Esophagus squamous epithelium (tissue), 5 donors: ENCODE data around the gene SPDYC. TPM values are rescaled to one million over a fixed set of nuclear protein-coding genes. Genes with fewer than 3 reads are reported as not detected.

Experiments used
- DNase-seq: peaks from one replicate; lab custom pipeline; 2025; lab: John Stamatoyannopoulos, UW
- H3K27ac ChIP-seq, 4 donors: fragments of 200-600 bp; sonication (generic); one replicate each; pipeline ENCODE4 v1.5.1; 2016 to 2019; ENCODE audit warnings: mild to moderate bottlenecking in 1 of 4
- H3K27me3 ChIP-seq, 4 donors: fragments of 200-600 bp; sonication (generic); 1 replicate in 3 of 4; 2 replicates in 1 of 4; pipeline versions ENCODE4 v1.5.1 to v1.6.0; 2017 to 2021; ENCODE audit warnings: antibody characterized with exemption in 1 of 4
- H3K36me3 ChIP-seq, 3 donors: fragments of 200-600 bp; sonication (generic); one replicate each; pipeline ENCODE4 v1.5.1; 2016 to 2019
- H3K4me1 ChIP-seq, 3 donors: fragments of 200-600 bp; sonication (generic); one replicate each; pipeline ENCODE4 v1.5.1; 2017 to 2019
- H3K4me3 ChIP-seq, 4 donors: fragments of 200-600 bp; sonication (generic); 1 replicate in 3 of 4; 2 replicates in 1 of 4; pipeline ENCODE4 v1.5.1; 2016 to 2019; ENCODE audit warnings: mild to moderate bottlenecking in 2 of 4, moderate library complexity in 1 of 4
- H3K9me3 ChIP-seq, 3 donors: fragments of 200-600 bp; sonication (generic); one replicate each; pipeline ENCODE4 v1.5.1; 2016 to 2019
- POLR2A ChIP-seq, 4 donors: fragments of 450-650 bp; IDR thresholded peaks; one replicate each; pipeline ENCODE4 v1.6.1; 2017; ENCODE audit warnings: antibody characterized with exemption in 4 of 4, mild to moderate bottlenecking in 4 of 4, moderate library complexity in 3 of 4
- WGBS, 2 donors: methylation state at CpG; one replicate each; pipeline ENCODE4 v1.1.5; 2018; 5-methylcytosine and 5-hydroxymethylcytosine counted together
- intact Hi-C: fragments of 100-400 bp; cut with DNase I; formaldehyde crosslinking; loops from one replicate; pipeline ENCODE4 v1.15.0; 2022
- total RNA-seq, 4 donors: library from RNA; depleted of rRNA; stranded (reverse); fragments of >200 nt; gene quantifications; one replicate each; pipeline ENCODE4 v1.1.0, GENCODE V29; 2016
- TF ChIP-seq, protein P1 (sequence below), 6 experiments: fragments of 450-650 bp in 4 of 6; fragments of 200-600 bp in 2 of 6; sonication (generic) in 2 of 6; IDR thresholded peaks; one replicate each; pipeline ENCODE4 v1.5.1; 2016 to 2019; ENCODE audit warnings: antibody characterized with exemption in 6 of 6, mild to moderate bottlenecking in 4 of 6, moderate library complexity in 4 of 6
- donor health status: DM: yes; HTN: yes; CAD: no.

SPDYC gene
- total RNA-seq, 4 donors from 2014 or later = not detected

DNA sequence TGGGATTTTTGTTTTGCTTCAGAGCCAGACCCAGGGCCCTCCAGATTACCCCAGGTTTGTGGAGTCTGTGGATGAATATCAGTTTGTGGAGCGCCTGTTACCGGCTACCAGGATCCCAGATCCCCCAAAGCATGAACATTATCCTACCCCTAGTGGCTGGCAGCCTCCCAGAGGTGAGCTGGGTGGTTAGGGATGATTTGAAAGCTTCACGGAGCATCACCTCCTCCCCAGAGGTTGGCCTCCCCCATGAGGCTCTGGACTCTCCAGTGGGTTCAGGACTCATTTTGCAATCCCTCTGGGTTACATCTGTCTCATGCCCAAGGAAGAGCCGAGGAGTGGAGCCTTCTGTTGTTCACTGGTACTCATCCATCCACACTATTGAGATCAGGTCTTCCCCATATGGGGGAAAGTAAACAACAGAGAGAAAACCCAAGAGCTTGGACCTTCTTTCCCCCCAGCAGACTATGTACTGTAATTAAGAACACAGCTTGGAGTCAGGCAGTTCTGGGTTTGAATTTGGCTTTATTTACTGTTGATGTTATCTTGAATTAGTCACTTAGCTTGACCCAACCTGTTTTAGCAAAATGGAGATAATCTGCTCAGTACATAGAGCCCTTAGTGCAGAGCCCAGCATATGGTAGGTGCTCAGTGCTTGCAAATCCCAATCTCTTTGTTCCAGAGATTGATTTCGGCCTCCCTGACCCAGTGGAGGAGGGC, 45.4 kb upstream of the SPDYC start:
- WGBS, 2 donors = 80 to 84% methylated on average over 2 to 4 of the region's 5 CpGs
- intact Hi-C loops = loop anchor here (10.0 kb wide), 1 partner anchor 50 kb away; the partner anchor contains the start of gene SPDYC
- no peak for DNase-seq
- Histone ChIP-seq H3K4me3 (no peak overlapping the region), H3K36me3 (peaks cover 37 to 77% (median 64%) of the 10 kb centered on the region in 3 donors), H3K4me1 (peaks cover 10 to 51% (median 17%) of the 10 kb centered on the region in 3 donors), H3K27ac (no peak overlapping the region), H3K27me3 (no peaks in the 10 kb centered on the region), H3K9me3 (no peaks in the 10 kb centered on the region)
- TF ChIP-seq POLR2A (IDR thresholded peaks at IDR 0.05) = no peak
- TF ChIP-seq, protein P1, sequence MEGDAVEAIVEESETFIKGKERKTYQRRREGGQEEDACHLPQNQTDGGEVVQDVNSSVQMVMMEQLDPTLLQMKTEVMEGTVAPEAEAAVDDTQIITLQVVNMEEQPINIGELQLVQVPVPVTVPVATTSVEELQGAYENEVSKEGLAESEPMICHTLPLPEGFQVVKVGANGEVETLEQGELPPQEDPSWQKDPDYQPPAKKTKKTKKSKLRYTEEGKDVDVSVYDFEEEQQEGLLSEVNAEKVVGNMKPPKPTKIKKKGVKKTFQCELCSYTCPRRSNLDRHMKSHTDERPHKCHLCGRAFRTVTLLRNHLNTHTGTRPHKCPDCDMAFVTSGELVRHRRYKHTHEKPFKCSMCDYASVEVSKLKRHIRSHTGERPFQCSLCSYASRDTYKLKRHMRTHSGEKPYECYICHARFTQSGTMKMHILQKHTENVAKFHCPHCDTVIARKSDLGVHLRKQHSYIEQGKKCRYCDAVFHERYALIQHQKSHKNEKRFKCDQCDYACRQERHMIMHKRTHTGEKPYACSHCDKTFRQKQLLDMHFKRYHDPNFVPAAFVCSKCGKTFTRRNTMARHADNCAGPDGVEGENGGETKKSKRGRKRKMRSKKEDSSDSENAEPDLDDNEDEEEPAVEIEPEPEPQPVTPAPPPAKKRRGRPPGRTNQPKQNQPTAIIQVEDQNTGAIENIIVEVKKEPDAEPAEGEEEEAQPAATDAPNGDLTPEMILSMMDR (IDR thresholded peaks at IDR 0.05) = no peak

DNA sequence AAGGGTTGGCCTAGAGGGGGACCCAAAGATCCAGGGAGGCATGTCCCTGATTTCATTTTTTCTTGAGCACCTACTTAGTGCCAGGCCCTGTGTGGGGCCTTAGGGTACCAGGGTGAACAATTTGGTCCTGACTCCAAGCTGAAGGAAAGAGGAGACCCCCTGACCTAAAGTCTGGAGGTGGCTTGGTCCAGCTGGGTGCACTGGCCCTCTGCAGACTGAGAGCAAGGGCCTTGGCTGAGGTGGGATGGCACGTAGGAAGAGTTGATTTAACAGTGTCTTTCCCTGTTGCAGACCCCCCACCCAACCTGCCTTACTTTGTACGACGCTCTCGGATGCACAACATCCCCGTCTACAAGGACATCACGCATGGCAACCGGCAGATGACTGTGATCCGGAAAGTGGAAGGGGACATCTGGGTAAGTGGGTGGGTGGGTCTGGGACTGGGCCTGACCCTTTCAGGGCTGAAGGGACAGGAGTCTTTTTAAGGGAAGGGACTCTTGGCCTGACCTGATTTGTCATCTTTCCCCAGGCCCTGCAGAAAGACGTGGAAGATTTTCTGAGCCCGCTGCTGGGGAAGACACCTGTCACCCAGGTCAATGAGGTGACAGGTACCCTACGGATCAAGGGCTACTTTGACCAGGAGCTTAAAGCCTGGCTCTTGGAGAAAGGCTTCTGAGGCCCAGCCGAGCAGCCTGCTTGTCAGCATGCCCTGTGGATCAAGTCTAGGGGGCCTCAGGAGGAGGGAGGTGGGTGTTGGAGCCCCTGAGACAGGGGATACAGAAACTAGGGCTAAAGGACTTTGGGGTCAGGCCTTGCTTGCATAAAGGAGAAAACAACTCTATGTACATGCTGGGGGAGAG, 44.6 kb upstream of the SPDYC start:
- H3K36me3 ChIP-seq = peaks cover 41 to 77% (median 64%) of the 10 kb centered on the region in 3 donors
- WGBS, 2 donors = 80 to 90% methylated on average over 1 to 6 of the region's 12 CpGs
- H3K4me1 ChIP-seq = peaks cover 9 to 43% (median 17%) of the 10 kb centered on the region in 3 donors
- intact Hi-C loops = loop anchor here (10.0 kb wide), 1 partner anchor 49 kb away; the partner anchor contains the start of gene SPDYC
- TF ChIP-seq, protein P1 (IDR thresholded peaks at IDR 0.05) = no peak
- no peak for TF ChIP-seq POLR2A (IDR thresholded peaks at IDR 0.05)
- no peak for DNase-seq
- H3K4me3 ChIP-seq = no peak overlapping the region
- no peaks in the 10 kb centered on the region for H3K9me3 ChIP-seq
- no peaks in the 10 kb centered on the region for H3K27me3 ChIP-seq
- H3K27ac ChIP-seq = no peak overlapping the region

GRCh38 chr11:65126624-65127274, 43.3 kb upstream of the SPDYC start:
- H3K27me3 ChIP-seq = no peaks in the 10 kb centered on the region
- peaks cover 0 to 33% (median 9%) of the 10 kb centered on the region in 3 donors for H3K4me1 ChIP-seq
- no peaks in the 10 kb centered on the region for H3K9me3 ChIP-seq
- TF ChIP-seq, protein P1 (IDR thresholded peaks at IDR 0.05) = no peak
- no peak for TF ChIP-seq POLR2A (IDR thresholded peaks at IDR 0.05)
- WGBS, 2 donors = 75 to 83% methylated on average over 2 to 6 of the region's 6 CpGs
- no peak for DNase-seq
- intact Hi-C loops = loop anchor here (10.0 kb wide), 1 partner anchor 48 kb away; the partner anchor contains the start of gene SPDYC
- H3K4me3 ChIP-seq = no peak overlapping the region
- no peak overlapping the region for H3K27ac ChIP-seq
- H3K36me3 ChIP-seq = peaks cover 52 to 80% (median 73%) of the 10 kb centered on the region in 3 donors

GRCh38 chr11:65127473-65128181, 42.4 kb upstream of the SPDYC start:
- DNase-seq = no peak
- Histone ChIP-seq H3K9me3 (no peaks in the 10 kb centered on the region), H3K36me3 (peaks cover 59 to 89% (median 78%) of the 10 kb centered on the region in 3 donors), H3K27me3 (no peaks in the 10 kb centered on the region), H3K4me1 (peaks cover 7 to 36% (median 9%) of the 10 kb centered on the region in 3 donors), H3K27ac (no peak overlapping the region), H3K4me3 (no peak overlapping the region)
- intact Hi-C loops = loop anchor here (10.0 kb wide), 1 partner anchor 47 kb away; the partner anchor contains the start of gene SPDYC
- 78 to 81% methylated on average over 4 to 5 of the region's 12 CpGs for WGBS, 2 donors
- TF ChIP-seq POLR2A (IDR thresholded peaks at IDR 0.05) = no peak
- TF ChIP-seq, protein P1 (IDR thresholded peaks at IDR 0.05) = no peak
